HepG2 (cell line): ENCODE results near the gene FAM171A2. TPM values are rescaled to one million over a fixed set of nuclear protein-coding genes. Genes with fewer than 3 reads are reported as not detected.

Experiments
- ATAC-seq: fragments of 200-7000 bp; cut with Tn5 transposase; 3 replicates; pipeline ENCODE4 v1.9.1; 2020; ENCODE audit warnings: mild to moderate bottlenecking, moderate library complexity
- BruUV-seq: library from RNA; stranded (reverse); fragments of 400-500 nt; replicated peaks from 2 replicates; lab custom pipeline; 2021; lab: Mats Ljungman, UMichigan
- CTCF ChIA-PET: fragments of 300-600 bp; formaldehyde crosslinking; extraction: SDS; loops from one replicate; lab custom pipeline; 2021; ENCODE audit warnings: low total read pairs, inconsistent platforms, low intra/inter-chr PET ratio; lab: Yijun Ruan, JAX
- POLR2A ChIA-PET: fragments of 350-600 bp; sonication (Branson Sonifier 250); formaldehyde crosslinking; loops from one replicate; lab custom pipeline; 2020; ENCODE audit warnings: antibody characterized with exemption, inconsistent platforms; lab: Yijun Ruan, JAX
- DNase-seq: peaks from one replicate; pipeline ENCODE4 v3.0.0-alpha.2; 2015; ENCODE audit warnings: low spot score
- FAIRE-seq: peaks from 3 replicates; lab custom pipeline; 2011; peaks lifted over from hg19 to GRCh38; lab: Jason Lieb, UNC
- H2AFZ ChIP-seq: one replicate; pipeline ENCODE4 v1.6.1; 2011; ENCODE audit warnings: low read length, inconsistent platforms
- H3K27ac ChIP-seq: fragments of 300-600 bp; 3 replicates; pipeline ENCODE4 v1.8.0; 2011; ENCODE audit warnings: mixed run types, mild to moderate bottlenecking, mixed read lengths, low read length, inconsistent platforms; ENCODE audit not compliant: insufficient read depth; ENCODE audit errors: extremely low read length
- H3K27me3 ChIP-seq, 2 experiments: fragments of 200-600 bp in 1 of 2; 2 replicates in 1 of 2; 3 replicates in 1 of 2; pipeline versions ENCODE4 v1.6.0 to v1.8.0; 2011; ENCODE audit warnings: low read length in 2 of 2, mild to moderate bottlenecking in 2 of 2, moderate library complexity in 2 of 2, inconsistent platforms in 1 of 2; ENCODE audit not compliant: insufficient read depth in 2 of 2, control insufficient read depth in 1 of 2
- H3K36me3 ChIP-seq, 2 experiments: fragments of 200-600 bp in 1 of 2; replicated peaks in 1 of 2; 2 replicates in 1 of 2; 3 replicates in 1 of 2; pipeline versions ENCODE4 v1.5.1 to v1.8.0; 2011; ENCODE audit warnings: low read length in 2 of 2, inconsistent platforms in 1 of 2; ENCODE audit not compliant: insufficient read depth in 2 of 2, control insufficient read depth in 1 of 2
- H3K4me1 ChIP-seq: 2 replicates; pipeline ENCODE4 v1.5.1; 2012; ENCODE audit warnings: low read length, inconsistent platforms; ENCODE audit not compliant: insufficient read depth
- H3K4me2 ChIP-seq: 2 replicates; pipeline ENCODE4 v1.6.0; 2011; ENCODE audit warnings: low read depth, low read length, inconsistent platforms
- H3K4me3 ChIP-seq, 3 experiments: fragments of 200-600 bp in 1 of 3; sonication (generic), shearing (Covaris generic) in 1 of 3; replicated peaks in 1 of 3; 2 replicates each; pipeline ENCODE4 v1.5.1; 2011 to 2016; ENCODE audit warnings: low read length in 3 of 3, inconsistent platforms in 2 of 3, low read depth in 2 of 3, mild to moderate bottlenecking in 2 of 3, control low read depth in 1 of 3, mixed read lengths in 1 of 3; ENCODE audit not compliant: insufficient read depth in 1 of 3
- H3K79me2 ChIP-seq: one replicate; pipeline ENCODE4 v1.6.1; 2011; ENCODE audit warnings: low read length, inconsistent platforms; ENCODE audit not compliant: insufficient read depth
- H3K9ac ChIP-seq: 2 replicates; pipeline ENCODE4 v1.6.0; 2011; ENCODE audit warnings: mild to moderate bottlenecking, low read depth, low read length, inconsistent platforms; ENCODE audit not compliant: insufficient read depth
- H3K9me3 ChIP-seq: 2 replicates; pipeline ENCODE4 v1.5.1; 2012; ENCODE audit warnings: mild to moderate bottlenecking, low read length
- H4K20me1 ChIP-seq: 2 replicates; pipeline ENCODE4 v1.6.0; 2011; ENCODE audit warnings: inconsistent platforms, mild to moderate bottlenecking, low read length, moderate library complexity; ENCODE audit not compliant: insufficient read depth
- CAMTA2 ChIP-seq: sonication (generic); formaldehyde crosslinking; IDR thresholded peaks from 2 replicates; pipeline ENCODE4 v1.4.0; 2020; ENCODE audit warnings: mild to moderate bottlenecking, missing genetic modification reagents, borderline replicate concordance
- CEBPB ChIP-seq: IDR thresholded peaks from 2 replicates; pipeline ENCODE4 v1.6.1; 2011; ENCODE audit warnings: low read depth, low read length, improper control_type of control experiment, borderline replicate concordance
- ELF1 ChIP-seq: sonication (generic); formaldehyde crosslinking; IDR thresholded peaks from 2 replicates; pipeline ENCODE4 v1.4.0; 2020; ENCODE audit warnings: missing genetic modification reagents
- HES4 ChIP-seq: sonication (generic); formaldehyde crosslinking; IDR thresholded peaks from 2 replicates; pipeline ENCODE4 v1.9.0; 2021; ENCODE audit warnings: mild to moderate bottlenecking, missing genetic modification reagents, borderline replicate concordance
- KDM5A ChIP-seq: fragments of 200-600 bp; sonication (generic); IDR thresholded peaks from 2 replicates; pipeline ENCODE4 v1.7.0; 2018; ENCODE audit warnings: antibody characterized with exemption, mild to moderate bottlenecking, low read length, borderline replicate concordance
- MTERF4 ChIP-seq: sonication (generic); formaldehyde crosslinking; IDR thresholded peaks from 2 replicates; pipeline ENCODE4 v1.8.0; 2023; ENCODE audit warnings: mild to moderate bottlenecking, missing genetic modification reagents
- PHF20 ChIP-seq: sonication (generic); formaldehyde crosslinking; IDR thresholded peaks from 2 replicates; pipeline ENCODE4 v1.5.0; 2020; ENCODE audit warnings: mild to moderate bottlenecking, missing genetic modification reagents
- PREB ChIP-seq: sonication (generic); formaldehyde crosslinking; IDR thresholded peaks from 2 replicates; pipeline ENCODE4 v1.4.0; 2020; ENCODE audit warnings: missing genetic modification reagents
- RARG ChIP-seq: sonication (generic); formaldehyde crosslinking; IDR thresholded peaks from 2 replicates; pipeline ENCODE4 v1.4.0; 2020; ENCODE audit warnings: low read depth, mild to moderate bottlenecking, missing genetic modification reagents
- THAP9 ChIP-seq: sonication (generic); formaldehyde crosslinking; IDR thresholded peaks from 2 replicates; pipeline ENCODE4; 2020; ENCODE audit warnings: missing genetic modification reagents, mild to moderate bottlenecking, borderline replicate concordance
- ZNF10 ChIP-seq: sonication (generic); formaldehyde crosslinking; IDR thresholded peaks from 2 replicates; pipeline ENCODE4 v1.4.0; 2020; ENCODE audit warnings: mild to moderate bottlenecking, low read depth, missing genetic modification reagents, borderline replicate concordance
- ZNF333 ChIP-seq: sonication (generic); formaldehyde crosslinking; IDR thresholded peaks from 2 replicates; pipeline ENCODE4 v1.4.0; 2020; ENCODE audit warnings: mild to moderate bottlenecking, missing genetic modification reagents, borderline replicate concordance
- ZNF709 ChIP-seq: sonication (generic); formaldehyde crosslinking; IDR thresholded peaks from 2 replicates; pipeline ENCODE4 v1.5.0; 2020; ENCODE audit warnings: mild to moderate bottlenecking, missing genetic modification reagents
- ZNF747 ChIP-seq: sonication (generic); formaldehyde crosslinking; IDR thresholded peaks from 2 replicates; pipeline ENCODE4 v1.8.1; 2023; ENCODE audit warnings: missing genetic modification reagents, mild to moderate bottlenecking, borderline replicate concordance
- ZNF780A ChIP-seq: sonication (generic); formaldehyde crosslinking; IDR thresholded peaks from 2 replicates; pipeline ENCODE4 v1.8.0; 2022; ENCODE audit warnings: mild to moderate bottlenecking, missing genetic modification reagents, moderate library complexity
- WGBS: methylation state at CpG from one replicate; pipeline ENCODE4 v1.1.6; 2017; ENCODE audit warnings: low lambda C conversion rate; 5-methylcytosine and 5-hydroxymethylcytosine counted together
- in situ Hi-C: cut with HindIII; loops from 2 replicates; pipeline ENCODE4 v1.10.0; 2017; ENCODE audit warnings: low pct_unique_long_range_greater_than_20kb; ENCODE audit not compliant: extremely low pct_ligation_motif_present
- intact Hi-C: fragments of 100-400 bp; cut with micrococcal nuclease; formaldehyde crosslinking; loops from one replicate; pipeline ENCODE4 v1.10.0; 2022; ENCODE audit not compliant: unreplicated experiment
- polyA plus RNA-seq, 8 experiments: library from polyadenylated mRNA; depleted of rRNA in 3 of 8; stranded (reverse) in 7 of 8; unstranded in 1 of 8; fragments of >200 nt; fragmentation: Illumina TruSeq in 4 of 8; extraction: Trizol in 4 of 8; gene quantifications; 2 replicates each; pipeline versions ENCODE4 v1.2.1 to v1.2.3, GENCODE V29; 2011 to 2016; ENCODE audit warnings: low read depth in 4 of 8, missing spikeins in 1 of 8, mixed read lengths in 1 of 8; ENCODE audit not compliant: insufficient read depth in 1 of 8
- total RNA-seq, 5 experiments: library from RNA; depleted of rRNA; stranded (reverse); fragments of >200 nt; fragmentation: Illumina TruSeq; extraction: Trizol; gene quantifications; 2 replicates each; pipeline ENCODE4 v1.2.3, GENCODE V29; 2016; ENCODE audit warnings: low read depth in 1 of 5
- TF ChIP-seq, protein P1 (sequence below): sonication (generic); formaldehyde crosslinking; IDR thresholded peaks from 2 replicates; pipeline ENCODE4 v1.4.0; 2020; ENCODE audit warnings: missing genetic modification reagents

The FAM171A2 gene
- total and polyA plus RNA-seq, 2 of the 13 experiments (the other 11 are each of a cell fraction or from before 2014, with no cell fraction given) = 1.8 to 3.6 TPM

DNA sequence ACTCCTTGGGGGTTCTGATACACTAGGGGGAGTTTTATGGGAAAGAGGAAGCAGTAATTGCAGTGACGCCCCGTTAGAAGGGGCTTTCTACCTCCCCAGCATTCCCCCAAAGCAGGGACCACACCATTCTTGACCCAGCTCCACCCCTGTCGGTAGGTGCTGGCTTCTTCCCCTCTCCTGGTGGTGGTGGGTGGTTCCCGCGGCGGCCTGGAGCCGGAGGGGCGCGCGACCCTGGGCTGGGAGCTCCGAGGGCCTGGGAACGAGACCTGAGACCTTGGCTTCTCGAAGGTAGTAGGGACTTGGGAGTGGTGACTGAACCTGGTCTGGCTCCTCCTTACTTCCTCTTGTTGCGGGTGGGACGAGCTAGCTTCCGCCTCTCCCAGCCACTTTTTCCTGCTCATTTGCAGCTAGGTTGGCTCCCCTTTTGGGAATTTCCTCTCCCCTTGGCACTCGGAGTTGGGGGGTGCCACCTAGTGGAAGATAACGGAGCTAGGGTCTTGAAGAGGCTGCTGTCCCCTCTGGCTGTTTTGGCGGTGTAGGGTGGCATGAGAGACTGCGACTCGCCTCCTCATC is 18.1 kb downstream of the FAM171A2 start:
- Histone ChIP-seq H3K4me1 (peaks cover 25% of the 10 kb centered on the region), H3K4me2 (peak overlapping the region; percentile 96), H4K20me1 (no peaks in the 10 kb centered on the region), H3K27me3 (peaks cover 0 to 10% of the 10 kb centered on the region in 2 experiments; a peak in 1 of 5 replicates), H3K36me3 (peaks cover 0 to 8% of the 10 kb centered on the region in 2 experiments; a peak in 2 of 5 replicates), H3K9ac (peak overlapping the region; percentile 85), H3K27ac (peak overlapping the region; percentile 68), H3K4me3 (peak overlapping the region; percentile 86 to 99 (median 95)), H3K9me3 (no peaks in the 10 kb centered on the region), H3K79me2 (peaks cover 4% of the 10 kb centered on the region), H2AFZ (no peak overlapping the region)
- BruUV-seq = TSS peak; percentile 85
- peak; percentile 55 for ATAC-seq
- DNase-seq = peak; percentile 79
- peak; percentile 73 for FAIRE-seq
- 11% methylated on average over 17 of the region's 21 CpGs for WGBS
- intact Hi-C loops = loop anchor here (2.0 kb wide), 1 partner anchor 19 kb away; no protein-coding TSS in a partner anchor
- POLR2A ChIA-PET = interaction anchor here (0.7 to 2.9 kb wide), 21 partner anchors 11 to 235 kb away, joined by 3 to 24 read pairs (median 6); partner anchors contain the start of genes FAM171A2, HDAC5, SLC25A39 and TMUB2
- in situ Hi-C loops = no loop called here
- CTCF ChIA-PET = interaction anchor here (1.6 to 2.2 kb wide), 2 partner anchors 14 to 142 kb away, joined by 5 to 6 read pairs; no protein-coding TSS in a partner anchor
- peak; percentile 95 for TF ChIP-seq MTERF4 (CRISPR knock-in tag)
- peak; percentile 81 for TF ChIP-seq THAP9 (CRISPR knock-in tag)
- TF ChIP-seq PHF20 = no peak
- TF ChIP-seq HES4 (CRISPR knock-in tag) = peak; percentile 51; the same call in 1 of the 2 replicates
- TF ChIP-seq ZNF10 (CRISPR knock-in tag) = no peak
- TF ChIP-seq RARG (CRISPR knock-in tag) = no peak
- TF ChIP-seq PREB (CRISPR knock-in tag) = no peak
- TF ChIP-seq KDM5A = no peak
- no peak for TF ChIP-seq CEBPB
- TF ChIP-seq ZNF709 (CRISPR knock-in tag) = 0 out of 2 replicates have a peak, but pooled peaks have one; percentile 38
- TF ChIP-seq, protein P1, sequence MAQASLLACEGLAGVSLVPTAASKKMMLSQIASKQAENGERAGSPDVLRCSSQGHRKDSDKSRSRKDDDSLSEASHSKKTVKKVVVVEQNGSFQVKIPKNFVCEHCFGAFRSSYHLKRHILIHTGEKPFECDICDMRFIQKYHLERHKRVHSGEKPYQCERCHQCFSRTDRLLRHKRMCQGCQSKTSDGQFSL = no peak
- peak; percentile 22; the same call in 1 of the 2 replicates for TF ChIP-seq ELF1 (CRISPR knock-in tag)
- TF ChIP-seq ZNF780A (CRISPR knock-in tag) = no peak
- TF ChIP-seq ZNF333 = no peak
- TF ChIP-seq ZNF747 (CRISPR knock-in tag) = 0 out of 2 replicates have a peak, but pooled peaks have one; percentile 51
- TF ChIP-seq CAMTA2 (CRISPR knock-in tag) = no peak
